ENCODE data around the gene PPP1R16B.

DNA sequence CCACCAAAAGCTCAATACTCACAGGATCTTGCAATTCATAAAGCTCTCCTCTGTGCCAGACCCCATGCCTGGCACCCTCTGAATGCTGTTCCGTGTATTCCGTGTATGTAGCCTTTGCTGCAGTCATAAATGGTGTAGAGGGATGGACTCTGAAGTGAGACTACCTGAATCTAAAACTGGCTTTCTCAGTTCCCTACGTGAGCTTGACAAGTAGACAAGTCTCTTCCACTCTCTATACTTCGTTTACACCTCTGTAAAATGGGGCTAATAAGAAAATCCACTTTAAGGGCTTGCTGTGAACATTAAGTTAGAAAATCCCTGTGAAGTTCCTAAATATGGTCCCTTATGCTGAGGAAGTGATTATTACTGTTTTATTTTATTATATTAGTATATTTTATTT is 31.5 kb downstream of the PPP1R16B start:
- no peak for TF ChIP-seq POLR2A (IDR thresholded peaks at IDR 0.05; ENCODE audit: low read length)
- TF ChIP-seq GATA1 (IDR thresholded peaks at IDR 0.05; ENCODE audit: low read depth, low read length), result no peak
